Measurements from ENCODE around the gene NFAM1. TPM values are rescaled to one million over a fixed set of nuclear protein-coding genes. Genes with fewer than 3 reads are reported as not detected.

Gene NFAM1
- polyA plus RNA-seq, 1 of the 3 experiments (the other 2 are of a cell fraction), result 0.02 TPM

GRCh38 chr22:42332089-42332488 is 100.1 kb downstream of the NFAM1 start (continued):
- no peak for TF ChIP-seq IRF3 (IDR thresholded peaks at IDR 0.05; ENCODE audit: low read depth, low read length)
- no peak for TF ChIP-seq JUND (IDR thresholded peaks at IDR 0.05)

GRCh38 chr22:42331014-42331413 is 101.2 kb downstream of the NFAM1 start:
- CTCF ChIA-PET, result no interaction called here
- no peak for TF ChIP-seq USF1 (IDR thresholded peaks at IDR 0.05; ENCODE audit: borderline replicate concordance, low read depth)
- no peak for TF ChIP-seq TCF12 (IDR thresholded peaks at IDR 0.05)
- no peak for TF ChIP-seq TEAD4 (IDR thresholded peaks at IDR 0.05; ENCODE audit: borderline replicate concordance, insufficient read depth)
- no peak for TF ChIP-seq MXI1 (IDR thresholded peaks at IDR 0.05; ENCODE audit: low read depth, low read length)
- TF ChIP-seq SIN3A (IDR thresholded peaks at IDR 0.05; ENCODE audit: borderline replicate concordance, low read depth, low read length), result no peak
- no peak for TF ChIP-seq IRF3 (IDR thresholded peaks at IDR 0.05; ENCODE audit: low read depth, low read length)
- no peak for TF ChIP-seq NRF1 (IDR thresholded peaks at IDR 0.05; ENCODE audit: low read depth, low read length)
- TF ChIP-seq TAF1 (IDR thresholded peaks at IDR 0.05; ENCODE audit: borderline replicate concordance, low read depth, low read length), result no peak

More at GRCh38 chr22:42331014-42331413, 101.2 kb downstream of the NFAM1 start:
- Histone ChIP-seq H3K36me3 (replicated peaks in 1 of 2; ENCODE audit: control insufficient read depth in 1 of 2, insufficient read depth in 2 of 2, low read length in 1 of 2) (no peaks in the 10 kb centered on the region), H3K9ac (no peak overlapping the region), H3K27me3 (ENCODE audit: insufficient read depth) (no peaks in the 10 kb centered on the region), H4K20me1 (ENCODE audit: insufficient read depth) (no peaks in the 10 kb centered on the region), H2AFZ (ENCODE audit: low read depth) (no peak overlapping the region), H3K27ac (ENCODE audit: low read depth in 2 of 2, low read length in 1 of 2) (no peak overlapping the region), H3K79me2 (ENCODE audit: insufficient read depth) (no peaks in the 10 kb centered on the region), H3F3A (replicated peaks; ENCODE audit: insufficient read depth) (no peaks in the 10 kb centered on the region), H3K4me1 (ENCODE audit: control insufficient read depth in 1 of 2, insufficient read depth in 2 of 2, low read depth in 1 of 2, low read length in 1 of 2) (peaks cover 0 to 8% of the 10 kb centered on the region in 2 experiments; a peak in 1 of 4 replicates), H3K9me3 (no peaks in the 10 kb centered on the region), H3K4me3 (ENCODE audit: low read depth in 2 of 2, low read length in 1 of 2) (no peak overlapping the region), H3K4me2 (no peak overlapping the region), H3K9me2 (no peaks in the 10 kb centered on the region)
- DNase-seq, result no peak
- WGBS (ENCODE audit: low lambda C conversion rate), result no CpG with 5 or more reads among the region's 22 CpGs
- POLR2A ChIA-PET, result no interaction called here

Other genes with a start within 250 kb of the NFAM1 start
- gene TCF20, start 161.8 kb downstream of the NFAM1 start, polyA plus RNA-seq (2012; rRNA removed), result 8.5 and 9.4 TPM in 2 replicates
- gene RRP7A, start 87.4 kb upstream of the NFAM1 start, polyA plus RNA-seq (2012; rRNA removed), result 16.6 and 17.6 TPM in 2 replicates
- 3.1 and 3.8 TPM in 2 replicates for gene SERHL2, start 121.6 kb upstream of the NFAM1 start, polyA plus RNA-seq (2012; rRNA removed)
- 18.8 and 21.6 TPM in 2 replicates for gene POLDIP3, start 182.5 kb upstream of the NFAM1 start, polyA plus RNA-seq (2012; rRNA removed)
- gene ATP5MGL, start 208.2 kb upstream of the NFAM1 start, polyA plus RNA-seq (2012; rRNA removed), result not detected in 2 replicates
- gene CYB5R3, start 217.0 kb upstream of the NFAM1 start, polyA plus RNA-seq (2012; rRNA removed), result 86.8 and 106 TPM in 2 replicates

All from SK-N-SH (cell line).